Hepatocyte (in vitro differentiated cells): ENCODE results near the gene ALDH9A1. TPM values are rescaled to one million over a fixed set of nuclear protein-coding genes. Genes with fewer than 3 reads are reported as not detected.

Experiments used
- DNase-seq: peaks from one replicate; pipeline ENCODE4 v3.0.0-alpha.2; 2016; ENCODE audit warnings: low spot score
- H2AFZ ChIP-seq: fragments of 200-600 bp; sonication (generic); 2 replicates; pipeline ENCODE4 v1.6.0; 2016; ENCODE audit warnings: antibody characterized with exemption, mild to moderate bottlenecking
- H3K27ac ChIP-seq: fragments of 200-600 bp; sonication (generic); 2 replicates; pipeline ENCODE4 v1.5.1; 2016; ENCODE audit warnings: mild to moderate bottlenecking
- H3K27me3 ChIP-seq: fragments of 200-600 bp; sonication (generic); 2 replicates; pipeline ENCODE4 v1.6.1; 2016
- H3K36me3 ChIP-seq: fragments of 200-600 bp; sonication (generic); replicated peaks from 2 replicates; pipeline ENCODE4 v1.5.1; 2016; ENCODE audit warnings: low read depth; ENCODE audit not compliant: insufficient read depth
- H3K4me1 ChIP-seq: fragments of 200-600 bp; sonication (generic); 2 replicates; pipeline ENCODE4 v1.5.1; 2016; ENCODE audit warnings: mild to moderate bottlenecking, moderate library complexity; ENCODE audit not compliant: insufficient read depth
- H3K4me2 ChIP-seq: fragments of 200-600 bp; sonication (generic); 2 replicates; pipeline ENCODE4 v1.6.0; 2016
- H3K4me3 ChIP-seq: fragments of 200-600 bp; sonication (generic); 2 replicates; pipeline ENCODE4 v1.5.1; 2016; ENCODE audit warnings: mild to moderate bottlenecking
- H3K79me2 ChIP-seq: fragments of 200-600 bp; sonication (generic); 2 replicates; pipeline ENCODE4 v1.6.0; 2017; ENCODE audit warnings: mild to moderate bottlenecking
- H3K9me2 ChIP-seq: fragments of 200-600 bp; sonication (generic); replicated peaks from 2 replicates; pipeline ENCODE4 v1.6.0; 2017; ENCODE audit warnings: mild to moderate bottlenecking; ENCODE audit not compliant: insufficient read depth
- H3K9me3 ChIP-seq: fragments of 200-600 bp; sonication (generic); 2 replicates; pipeline ENCODE4 v1.5.1; 2016; ENCODE audit warnings: low read depth, mild to moderate bottlenecking
- H4K20me1 ChIP-seq: fragments of 200-600 bp; sonication (generic); 2 replicates; pipeline ENCODE4 v1.6.0; 2016; ENCODE audit warnings: mild to moderate bottlenecking; ENCODE audit not compliant: insufficient read depth, poor library complexity, severe bottlenecking
- CTCF ChIP-seq: fragments of 200-600 bp; sonication (generic); IDR thresholded peaks from 2 replicates; pipeline ENCODE4 v1.5.1; 2016; ENCODE audit warnings: antibody characterized with exemption, mild to moderate bottlenecking; ENCODE audit not compliant: poor library complexity
- EZH2 ChIP-seq: fragments of 200-600 bp; sonication (generic); IDR thresholded peaks from 2 replicates; pipeline ENCODE4 v1.6.1; 2016; ENCODE audit warnings: antibody characterized with exemption, mild to moderate bottlenecking, borderline replicate concordance
- EZH2phosphoT487 ChIP-seq: fragments of 200-600 bp; sonication (generic); IDR thresholded peaks from one replicate; pipeline ENCODE4 v1.6.1; 2018; ENCODE audit warnings: antibody characterized with exemption, mild to moderate bottlenecking, low read depth, moderate library complexity; ENCODE audit not compliant: unreplicated experiment, severe bottlenecking
- WGBS: methylation state at CpG from one replicate; pipeline ENCODE4 v1.1.6; 2016; ENCODE audit warnings: low lambda C conversion rate; ENCODE audit errors: missing lambda C conversion rate; 5-methylcytosine and 5-hydroxymethylcytosine counted together
- polyA plus RNA-seq: library from polyadenylated mRNA; unstranded; fragments of >200 nt; fragmentation: Nextera tagmentation; extraction: Ambion mirVana; gene quantifications from 2 replicates; pipeline ENCODE4 v1.2.1, GENCODE V29; 2016
- total RNA-seq: library from RNA; depleted of rRNA; stranded (reverse); fragments of >200 nt; gene quantifications from 2 replicates; pipeline ENCODE4 v1.2.3, GENCODE V29; 2014

ALDH9A1 gene
- total and polyA plus RNA-seq, 2 experiments from 2014 or later, result 58.6 to 63.8 TPM

GRCh38 chr1:165624441-165624840 lies 73.9 kb downstream of the ALDH9A1 start:
- H4K20me1 ChIP-seq, result no peaks in the 10 kb centered on the region
- H3K4me2 ChIP-seq, result no peak overlapping the region
- H3K27ac ChIP-seq, result no peak overlapping the region
- H2AFZ ChIP-seq, result no peak overlapping the region
- no peaks in the 10 kb centered on the region for H3K9me2 ChIP-seq
- WGBS, result 88% methylated on average over 4 of the region's 4 CpGs
- DNase-seq, result no peak
- H3K27me3 ChIP-seq, result no peaks in the 10 kb centered on the region
- TF ChIP-seq EZH2phosphoT487, result no peak
- no peak for TF ChIP-seq EZH2
- no peaks in the 10 kb centered on the region for H3K36me3 ChIP-seq
- no peaks in the 10 kb centered on the region for H3K79me2 ChIP-seq
- no peaks in the 10 kb centered on the region for H3K9me3 ChIP-seq
- no peak overlapping the region for H3K4me3 ChIP-seq
- H3K4me1 ChIP-seq, result peaks cover 6% of the 10 kb centered on the region

- Histone ChIP-seq H3K9me2 (no peaks in the 10 kb centered on the region), H3K9me3 (no peaks in the 10 kb centered on the region), H2AFZ (no peak overlapping the region), H3K4me3 (no peak overlapping the region), H3K79me2 (no peaks in the 10 kb centered on the region), H3K36me3 (no peaks in the 10 kb centered on the region), H3K4me2 (no peak overlapping the region), H3K27ac (no peak overlapping the region), H3K27me3 (no peaks in the 10 kb centered on the region), H4K20me1 (no peaks in the 10 kb centered on the region), H3K4me1 (no peaks in the 10 kb centered on the region)
- no peak for TF ChIP-seq CTCF
- TF ChIP-seq EZH2, result no peak
- no peak for TF ChIP-seq EZH2phosphoT487
- DNase-seq, result no peak
Measured at GRCh38 chr1:165623624-165624023, 74.7 kb downstream of the ALDH9A1 start.

DNA sequence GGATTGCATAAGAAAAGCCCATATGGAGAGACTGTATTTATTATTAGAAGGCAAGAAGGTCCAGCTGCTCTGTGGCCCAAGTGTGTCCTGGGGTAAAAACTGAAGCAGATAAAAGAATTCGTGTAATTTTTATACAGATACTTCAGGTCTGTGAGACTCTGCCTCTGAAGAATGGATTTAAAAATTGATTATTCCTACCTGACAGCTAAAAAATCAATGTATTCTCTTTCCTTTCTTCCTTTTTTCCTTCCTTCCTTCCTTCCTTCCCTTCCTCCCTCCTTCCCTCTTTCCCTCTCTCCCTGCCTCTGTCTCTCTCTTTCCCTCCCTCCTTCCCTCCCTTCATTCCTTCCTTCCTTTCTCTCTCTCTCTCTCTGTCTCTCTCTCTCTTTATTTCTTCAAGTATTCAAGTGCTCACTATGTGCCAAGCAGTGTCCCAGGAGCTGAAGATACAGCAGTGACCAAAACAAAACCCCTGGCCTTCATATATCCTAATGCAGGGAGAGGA lies 78.7 kb downstream of the ALDH9A1 start:
- Histone ChIP-seq H3K27ac (no peak overlapping the region), H3K4me1 (no peaks in the 10 kb centered on the region), H3K79me2 (no peaks in the 10 kb centered on the region), H3K27me3 (no peaks in the 10 kb centered on the region), H4K20me1 (no peaks in the 10 kb centered on the region), H3K9me2 (no peaks in the 10 kb centered on the region), H3K4me2 (no peak overlapping the region), H2AFZ (no peak overlapping the region), H3K36me3 (no peaks in the 10 kb centered on the region), H3K4me3 (no peak overlapping the region), H3K9me3 (no peaks in the 10 kb centered on the region)
- no peak for TF ChIP-seq CTCF
- TF ChIP-seq EZH2phosphoT487, result no peak
- TF ChIP-seq EZH2, result no peak
- 69% methylated on average over 1 of the region's 1 CpG for WGBS
- no peak for DNase-seq

DNA sequence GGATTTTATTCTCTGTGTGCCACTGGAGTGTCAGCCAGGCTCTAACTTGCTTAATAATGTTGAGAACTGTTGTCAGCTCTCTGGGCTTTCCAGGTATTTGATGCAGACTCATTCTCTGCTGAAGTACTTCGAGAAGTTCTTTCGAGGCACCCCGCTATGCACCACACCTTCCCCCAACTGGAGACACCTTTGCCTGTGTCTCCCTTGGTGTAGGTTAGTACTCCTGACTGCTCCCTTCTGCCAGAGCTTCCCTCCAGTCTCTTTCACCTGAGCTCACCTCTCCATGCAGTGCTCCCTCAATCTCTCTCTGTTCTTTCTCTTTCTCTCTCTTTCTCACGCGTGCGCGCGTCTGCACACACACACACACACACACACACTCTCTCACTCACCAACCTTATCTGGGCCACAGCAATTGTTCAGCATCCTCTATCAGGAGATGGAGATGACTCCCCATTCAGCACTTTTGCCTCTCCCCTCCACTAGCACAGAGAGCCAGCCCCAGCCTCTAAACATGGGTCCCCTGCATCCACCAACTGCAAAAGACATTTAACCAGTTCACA lies 81.3 kb downstream of the ALDH9A1 start:
- H3K9me2 ChIP-seq, result no peaks in the 10 kb centered on the region
- no peaks in the 10 kb centered on the region for H3K36me3 ChIP-seq
- H3K4me3 ChIP-seq, result no peak overlapping the region
- H3K4me2 ChIP-seq, result no peak overlapping the region
- H3K4me1 ChIP-seq, result no peaks in the 10 kb centered on the region
- H3K27me3 ChIP-seq, result no peaks in the 10 kb centered on the region
- H3K9me3 ChIP-seq, result no peaks in the 10 kb centered on the region
- no peaks in the 10 kb centered on the region for H4K20me1 ChIP-seq
- 90% methylated on average over 7 of the region's 8 CpGs for WGBS
- no peak for DNase-seq
- no peaks in the 10 kb centered on the region for H3K79me2 ChIP-seq
- no peak overlapping the region for H2AFZ ChIP-seq
- H3K27ac ChIP-seq, result no peak overlapping the region
- TF ChIP-seq EZH2phosphoT487, result no peak
- TF ChIP-seq EZH2, result no peak
- TF ChIP-seq CTCF, result no peak
